Head of caudate nucleus (tissue), 42 donors: ENCODE measurements around the gene KDM2B.
"Not testable (repeated sequence)": the region's sequence is repeated elsewhere in the genome, so short reads cannot be mapped to it uniquely, and the experiment has no call there.

Experiments
- DNase-seq, 42 donors: peaks; one replicate each; pipeline versions ENCODE4 v3.0.0 to v3.0.0-alpha.2; 2020 to 2021; ENCODE audit warnings: mixed read lengths in 7 of 42
- intact Hi-C: fragments of 100-400 bp; cut with DNase I; formaldehyde crosslinking; loops from one replicate; pipeline ENCODE4 v1.15.0; 2022

The KDM2B gene

DNA sequence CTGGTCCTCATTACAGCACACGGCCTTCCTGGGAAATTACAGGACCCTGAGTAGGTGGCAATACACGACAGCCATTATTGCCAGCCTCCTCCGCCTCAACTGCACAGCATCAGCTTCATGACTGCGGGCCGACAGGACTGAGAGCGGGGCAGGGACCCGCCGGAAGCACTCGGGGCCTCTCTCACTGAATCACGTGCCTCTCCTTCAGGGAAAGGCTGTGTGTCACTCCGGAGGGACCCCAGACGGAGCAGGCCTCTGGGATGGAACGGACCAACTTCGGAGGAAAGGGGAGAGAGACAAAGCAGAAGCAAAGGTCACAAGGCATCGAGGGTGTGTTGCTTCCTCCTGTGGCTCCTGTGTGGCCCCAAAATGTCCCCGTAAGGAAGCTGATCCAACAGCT, 90.9 kb downstream of the KDM2B start:
- no peak for DNase-seq
- intact Hi-C loops: no loop called here

- intact Hi-C loops: no loop called here
- DNase-seq: no peak
These were observed 95.9 kb downstream of the KDM2B start for GRCh38 chr12:121484967-121485366.

GRCh38 chr12:121484564-121484963, 96.3 kb downstream of the KDM2B start:
- intact Hi-C loops: not testable (repeated sequence)

DNA sequence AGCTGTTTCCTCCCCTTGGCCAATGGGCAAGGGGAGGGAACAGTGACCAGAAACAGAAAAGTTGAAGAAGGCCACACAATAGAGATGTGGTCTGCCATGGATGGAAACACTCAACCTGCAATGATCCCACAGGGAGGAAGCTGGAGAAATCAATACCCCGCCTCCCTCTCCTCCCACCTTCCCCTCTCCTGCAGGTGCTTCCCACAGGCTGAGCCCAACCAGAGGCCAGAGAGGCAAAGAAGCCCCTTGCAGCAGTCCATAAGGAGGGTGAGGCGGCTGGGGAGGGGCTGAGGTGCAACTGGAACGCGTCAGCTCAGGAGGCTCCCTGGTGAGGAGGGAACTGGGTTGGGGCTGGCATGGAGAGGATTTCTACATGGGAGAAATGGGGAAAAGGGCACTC, 96.9 kb downstream of the KDM2B start:
- intact Hi-C loops: no loop called here
- no peak for DNase-seq

More at GRCh38 chr12:121484564-121484963, 96.3 kb downstream of the KDM2B start:
- not testable (repeated sequence) for DNase-seq

DNA sequence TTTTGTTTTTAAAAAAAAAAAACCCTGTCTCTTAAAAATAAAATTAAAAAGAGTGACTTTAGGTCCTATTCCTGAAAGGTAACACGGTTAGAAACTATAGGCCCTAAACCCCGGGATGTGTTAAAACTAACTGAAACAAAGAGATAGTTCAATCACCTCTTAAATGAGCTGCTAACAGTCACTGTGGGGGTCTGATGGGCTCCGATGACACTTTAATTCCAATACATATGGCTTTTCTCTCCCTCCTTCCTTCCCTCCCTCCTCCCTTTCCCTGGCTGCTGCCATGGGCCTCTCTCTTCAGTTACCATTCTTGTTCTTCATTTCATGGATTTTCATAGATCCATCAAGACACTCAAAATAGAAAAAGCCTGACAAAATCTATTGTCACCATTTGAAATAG, 104.3 kb downstream of the KDM2B start:
- intact Hi-C loops: no loop called here

DNA sequence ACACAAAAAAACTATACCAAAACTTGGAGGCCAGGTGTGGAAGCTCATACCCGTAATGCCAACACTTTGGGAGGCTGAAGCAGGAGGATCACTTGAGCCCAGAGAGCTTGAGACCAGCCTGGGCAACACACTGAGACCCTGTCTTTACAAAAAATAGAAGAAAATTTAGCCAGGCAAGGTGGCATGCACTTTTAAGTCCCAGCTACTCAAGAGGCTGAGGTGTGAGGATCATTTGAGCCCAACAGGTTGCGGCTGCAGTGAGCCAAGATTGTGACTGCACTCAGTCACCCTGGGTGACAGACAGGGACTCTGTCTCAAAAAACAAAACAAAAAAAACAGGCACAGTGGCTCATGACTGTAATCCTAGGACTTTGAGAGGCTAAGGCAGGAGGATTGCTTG, 105.5 kb downstream of the KDM2B start:
- intact Hi-C loops: no loop called here
- DNase-seq: no peak

More for the DNA sequence above, 104.3 kb downstream of the KDM2B start:
- no peak for DNase-seq

- intact Hi-C loops: no loop called here
- no peak for DNase-seq
These were observed 108.5 kb downstream of the KDM2B start for GRCh38 chr12:121472150-121472905.

DNA sequence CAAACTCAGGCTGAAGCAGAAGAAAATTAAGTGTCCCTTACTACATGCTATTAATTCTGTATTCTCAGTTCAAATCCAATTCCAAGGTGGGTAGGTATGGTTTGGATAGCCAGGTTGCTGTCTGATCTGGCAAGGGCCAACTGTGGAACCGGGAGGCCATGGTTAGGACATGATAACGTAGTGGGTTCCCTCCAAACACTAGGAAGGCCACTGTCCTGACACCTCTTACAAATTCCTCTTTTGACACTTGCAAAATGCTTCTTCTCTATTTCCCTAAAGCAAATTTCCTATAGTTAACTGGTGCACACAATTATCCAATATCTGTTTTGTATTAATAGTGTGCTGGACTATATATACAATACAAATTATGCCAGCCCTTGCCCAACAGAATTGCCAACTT, 110.1 kb downstream of the KDM2B start:
- intact Hi-C loops: no loop called here

GRCh38 chr12:121468499-121468801, 112.4 kb downstream of the KDM2B start:
- intact Hi-C loops: no loop called here
- DNase-seq: no peak

More for the DNA sequence above, 110.1 kb downstream of the KDM2B start:
- no peak for DNase-seq

- intact Hi-C loops: no loop called here
- DNase-seq: peak in 10 of 42 donors; percentile 16 to 43 (median 35)
These were observed 113.0 kb downstream of the KDM2B start for GRCh38 chr12:121467638-121468498.

- intact Hi-C loops: no loop called here
- DNase-seq: peak; percentile 66 to 95 (median 89)
These were observed 113.8 kb downstream of the KDM2B start for GRCh38 chr12:121466794-121467637.

DNA sequence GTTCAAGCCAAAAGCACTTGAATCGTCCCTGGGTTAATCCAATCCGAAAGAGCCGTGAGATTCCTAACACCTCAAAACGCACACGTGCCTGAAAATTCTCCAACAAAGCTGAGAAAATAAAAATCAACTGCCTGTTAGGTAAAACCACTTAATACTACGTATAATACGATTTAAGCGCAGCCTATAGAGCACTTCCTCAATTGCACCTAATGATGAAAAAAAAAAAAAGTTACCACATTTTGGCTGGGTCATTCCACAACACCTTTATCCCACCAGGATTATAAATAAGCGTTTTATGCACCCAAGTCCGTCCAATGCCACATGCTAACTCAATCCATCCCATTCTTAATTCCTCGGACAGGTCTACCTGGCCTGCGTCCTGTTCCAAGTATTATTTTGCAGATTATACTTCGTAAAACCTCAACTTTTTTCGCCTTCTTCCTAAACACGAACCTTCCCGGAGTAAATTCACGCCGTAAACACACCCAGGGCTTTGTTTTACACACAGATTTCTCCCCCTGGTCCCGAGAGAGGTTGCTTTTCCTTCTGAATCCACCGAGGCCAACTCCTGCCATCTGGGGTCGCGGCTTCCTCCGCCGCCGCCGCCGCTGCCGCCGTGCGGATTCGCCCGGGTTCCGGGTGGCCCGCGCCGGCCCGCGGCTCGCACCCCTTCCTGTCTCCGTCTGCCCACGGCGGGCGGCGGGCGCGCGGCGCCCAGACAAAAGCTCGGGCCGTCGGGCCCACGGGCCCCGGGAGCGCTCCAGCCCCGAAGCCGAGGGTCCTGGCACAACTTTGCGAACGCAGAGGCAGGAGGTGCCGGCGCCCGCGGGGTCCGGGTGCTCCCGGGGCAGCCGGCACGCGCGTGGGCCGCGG, 114.7 kb downstream of the KDM2B start:
- peak in 6 of 42 donors; percentile 18 to 56 (median 38) for DNase-seq
- intact Hi-C loops: no loop called here

DNA sequence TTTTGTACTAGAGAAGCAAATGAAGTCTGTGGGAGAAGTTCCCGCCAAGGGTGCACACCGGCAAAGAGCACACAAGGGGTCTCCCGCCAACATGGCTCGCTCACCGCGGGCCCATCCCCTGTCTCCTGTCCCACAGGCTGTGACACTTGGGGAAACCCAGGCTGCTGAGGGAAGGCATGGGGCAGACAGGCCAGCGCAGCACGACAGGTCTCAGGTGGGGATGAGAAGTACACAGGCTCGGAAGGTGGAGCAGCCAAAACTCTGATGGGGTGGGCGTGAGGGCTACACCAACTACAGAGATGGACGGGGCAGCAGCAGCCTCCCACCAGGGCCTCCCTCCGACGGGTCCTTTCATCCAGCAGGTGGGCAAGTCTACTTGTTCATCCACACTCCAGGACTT, 116.5 kb downstream of the KDM2B start:
- intact Hi-C loops: no loop called here
- DNase-seq: no peak

DNA sequence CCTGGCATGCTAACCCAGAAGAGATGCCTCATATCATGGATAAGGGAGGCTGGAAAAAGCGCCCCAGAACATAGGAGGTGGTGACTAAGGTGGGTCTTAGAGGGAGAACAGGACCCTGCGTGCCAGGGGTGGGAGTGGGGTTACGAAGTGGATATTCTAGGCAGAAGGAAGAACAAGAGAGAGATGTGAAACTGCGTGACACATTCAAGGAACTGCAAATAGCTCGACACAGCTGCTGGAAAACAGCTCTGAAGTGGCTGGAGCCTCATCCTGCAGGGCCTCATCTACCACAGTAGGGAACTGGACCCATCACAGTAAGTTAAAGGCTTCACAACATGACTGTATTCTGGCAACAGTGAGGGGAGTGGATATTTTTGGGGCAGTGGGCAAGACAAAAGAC, 119.8 kb downstream of the KDM2B start:
- peak in 2 of 42 donors; percentile 24 to 37 for DNase-seq
- intact Hi-C loops: no loop called here

DNA sequence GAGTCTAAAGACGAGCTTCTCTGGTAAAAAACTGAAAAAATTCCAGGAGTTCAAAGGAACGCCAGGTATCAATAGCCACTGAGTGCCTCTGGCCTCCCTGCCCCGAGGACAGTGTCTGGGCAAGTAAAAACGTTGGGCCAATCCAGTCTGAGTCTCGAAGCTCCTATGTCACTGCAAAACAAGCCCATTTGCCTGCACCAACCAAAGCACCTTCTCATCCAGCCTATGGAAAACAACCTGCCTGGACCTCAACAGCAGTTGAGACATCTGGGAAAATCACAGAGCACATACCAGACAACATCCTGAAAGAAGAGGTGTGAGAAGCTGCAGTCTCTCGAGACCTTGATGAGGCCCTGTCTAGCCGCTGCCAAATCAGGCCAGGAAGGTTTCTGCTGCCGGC, 124.3 kb downstream of the KDM2B start:
- no peak for DNase-seq
- intact Hi-C loops: no loop called here

GRCh38 chr12:121455766-121456420, 124.9 kb downstream of the KDM2B start:
- DNase-seq: no peak
- intact Hi-C loops: no loop called here

DNA sequence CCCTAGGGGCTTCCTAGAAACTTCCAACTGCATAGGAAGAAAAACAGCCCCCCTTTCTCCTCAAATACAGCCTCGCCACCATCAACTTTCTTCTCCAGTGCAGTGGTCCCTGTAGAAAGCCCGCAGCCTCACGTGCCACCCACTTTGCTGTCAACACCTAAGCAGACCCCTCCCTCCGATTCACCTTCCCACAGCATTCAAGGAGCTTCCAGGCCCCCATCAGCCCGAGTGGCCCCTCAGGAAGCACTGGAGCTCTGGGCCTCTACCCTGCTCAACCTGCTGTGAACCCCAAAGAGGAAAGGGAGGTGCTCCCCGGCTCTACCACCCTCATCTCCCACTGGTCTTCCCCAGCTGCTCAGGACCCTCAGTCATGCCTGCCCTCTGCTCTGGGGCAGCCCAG, 125.9 kb downstream of the KDM2B start:
- intact Hi-C loops: no loop called here

GRCh38 chr12:121453629-121454028, 127.2 kb downstream of the KDM2B start:
- intact Hi-C loops: no loop called here
- peak in 6 of 42 donors; percentile 27 to 68 (median 40) for DNase-seq

More for the DNA sequence above, 125.9 kb downstream of the KDM2B start:
- no peak for DNase-seq
